Uterus (tissue), 4 donors: ENCODE measurements around the gene CLMP. TPM values are rescaled to one million over a fixed set of nuclear protein-coding genes. Genes with fewer than 3 reads are reported as not detected.

Experiments
- DNase-seq, 2 donors: peaks; one replicate each; pipeline ENCODE4 v3.0.0-alpha.2; 2019 to 2020
- H3K27ac ChIP-seq, 2 donors: fragments of 200-600 bp; sonication (generic); 1 replicate in 1 of 2; 2 replicates in 1 of 2; pipeline ENCODE4 v1.5.1; 2016 to 2018
- H3K27me3 ChIP-seq, 2 donors: fragments of 200-600 bp; sonication (generic); one replicate each; pipeline ENCODE4 v1.5.1; 2018 to 2019; ENCODE audit warnings: control low read depth in 1 of 2
- H3K36me3 ChIP-seq, 2 donors: fragments of 200-600 bp; sonication (generic); one replicate each; pipeline ENCODE4 v1.5.1; 2019; ENCODE audit warnings: control low read depth in 1 of 2
- H3K4me1 ChIP-seq, 2 donors: fragments of 200-600 bp; sonication (generic); one replicate each; pipeline ENCODE4 v1.5.1; 2018 to 2019; ENCODE audit warnings: control low read depth in 1 of 2
- H3K4me3 ChIP-seq, 2 donors: fragments of 200-600 bp; sonication (generic); 1 replicate in 1 of 2; 2 replicates in 1 of 2; pipeline ENCODE4 v1.5.1; 2018 to 2019; ENCODE audit warnings: mild to moderate bottlenecking in 1 of 2
- H3K9me3 ChIP-seq, 2 donors: fragments of 200-600 bp; sonication (generic); one replicate each; pipeline ENCODE4 v1.5.1; 2019; ENCODE audit warnings: control low read depth in 1 of 2
- CTCF ChIP-seq, 4 experiments: fragments of 200-600 bp in 2 of 4; fragments of 450-650 bp in 2 of 4; sonication (generic) in 2 of 4; IDR thresholded peaks; one replicate each; pipeline ENCODE4 v1.5.1; 2016 to 2019; ENCODE audit warnings: antibody characterized with exemption in 4 of 4, mild to moderate bottlenecking in 2 of 4, moderate library complexity in 1 of 4
- POLR2A ChIP-seq, 2 donors: fragments of 450-650 bp; IDR thresholded peaks; one replicate each; pipeline ENCODE4 v1.6.1; 2016; ENCODE audit warnings: antibody characterized with exemption in 2 of 2, mild to moderate bottlenecking in 1 of 2, moderate library complexity in 1 of 2
- intact Hi-C: fragments of 100-400 bp; cut with DNase I; formaldehyde crosslinking; loops from one replicate; pipeline ENCODE4 v1.15.1; 2023; ENCODE audit warnings: low total_unique reads
- total RNA-seq, 4 donors: library from RNA; depleted of rRNA in 3 of 4; stranded (reverse); fragments of >200 nt in 3 of 4; gene quantifications; one replicate each; pipeline versions ENCODE4 v1.1.0 to v1.2.4, GENCODE V29; 2014 to 2023
- donor health status: DM: yes; HTN: yes; CAD: no.

The CLMP gene
- total RNA-seq, 4 donors from 2014 or later, result 51.6 to 143 (median 95.7) TPM

GRCh38 chr11:123184531-123184930 is 10.5 kb downstream of the CLMP start:
- no peak for DNase-seq
- peaks cover 0 to 2% of the 10 kb centered on the region in 2 donors for H3K4me1 ChIP-seq
- H3K4me3 ChIP-seq, result no peak overlapping the region
- TF ChIP-seq CTCF (IDR thresholded peaks at IDR 0.05), result no peak
- TF ChIP-seq POLR2A (IDR thresholded peaks at IDR 0.05), result no peak
- intact Hi-C loops, result no loop called here
- no peaks in the 10 kb centered on the region for H3K9me3 ChIP-seq
- no peaks in the 10 kb centered on the region for H3K36me3 ChIP-seq
- H3K27ac ChIP-seq, result no peak overlapping the region
- H3K27me3 ChIP-seq, result no peaks in the 10 kb centered on the region

- no peaks in the 10 kb centered on the region for H3K9me3 ChIP-seq
- H3K27ac ChIP-seq, result no peak overlapping the region
- H3K27me3 ChIP-seq, result no peaks in the 10 kb centered on the region
- DNase-seq, result no peak
- intact Hi-C loops, result no loop called here
- TF ChIP-seq CTCF (IDR thresholded peaks at IDR 0.05) (no peak), POLR2A (IDR thresholded peaks at IDR 0.05) (no peak)
- no peak overlapping the region for H3K4me3 ChIP-seq
- H3K36me3 ChIP-seq, result no peaks in the 10 kb centered on the region
- peaks cover 0 to 3% of the 10 kb centered on the region in 2 donors for H3K4me1 ChIP-seq
Measured at GRCh38 chr11:123183391-123184099, 11.5 kb downstream of the CLMP start.

GRCh38 chr11:123181767-123182500 is 13.1 kb downstream of the CLMP start:
- H3K27ac ChIP-seq, result no peak overlapping the region
- DNase-seq, result no peak
- H3K9me3 ChIP-seq, result no peaks in the 10 kb centered on the region
- H3K36me3 ChIP-seq, result no peaks in the 10 kb centered on the region
- TF ChIP-seq POLR2A (IDR thresholded peaks at IDR 0.05) (no peak), CTCF (IDR thresholded peaks at IDR 0.05) (no peak)
- H3K27me3 ChIP-seq, result no peaks in the 10 kb centered on the region
- no peak overlapping the region for H3K4me3 ChIP-seq
- H3K4me1 ChIP-seq, result peaks cover 0 to 3% of the 10 kb centered on the region in 2 donors
- intact Hi-C loops, result no loop called here

- intact Hi-C loops, result no loop called here
Measured at GRCh38 chr11:123181075-123181474, 14.0 kb downstream of the CLMP start.

More at GRCh38 chr11:123181075-123181474, 14.0 kb downstream of the CLMP start:
- Histone ChIP-seq H3K27ac (no peak overlapping the region), H3K4me1 (peaks cover 3 to 4% of the 10 kb centered on the region in 2 donors), H3K9me3 (no peaks in the 10 kb centered on the region), H3K27me3 (no peaks in the 10 kb centered on the region), H3K36me3 (no peaks in the 10 kb centered on the region), H3K4me3 (no peak overlapping the region)
- TF ChIP-seq CTCF (IDR thresholded peaks at IDR 0.05) (no peak), POLR2A (IDR thresholded peaks at IDR 0.05) (no peak)
- no peak for DNase-seq
